Transverse colon (tissue), 4 donors: ENCODE results near the gene CHURC1. TPM values are rescaled to one million over a fixed set of nuclear protein-coding genes. Genes with fewer than 3 reads are reported as not detected.

Experiments used
- DNase-seq: peaks from one replicate; pipeline ENCODE4 v3.0.0-alpha.2; 2019
- H3K27ac ChIP-seq, 4 donors: fragments of 200-600 bp; sonication (generic); 2 replicates each; pipeline ENCODE4 v1.5.1; 2016 to 2018; ENCODE audit warnings: inconsistent platforms in 4 of 4
- H3K27me3 ChIP-seq: fragments of 200-600 bp; sonication (generic); 2 replicates; pipeline ENCODE4 v1.5.1; 2017; ENCODE audit warnings: inconsistent platforms
- H3K36me3 ChIP-seq, 4 donors: fragments of 200-600 bp; sonication (generic); 2 replicates each; pipeline ENCODE4 v1.5.1; 2017 to 2019; ENCODE audit warnings: inconsistent platforms in 4 of 4
- H3K4me1 ChIP-seq, 4 donors: fragments of 200-600 bp; sonication (generic); 2 replicates each; pipeline ENCODE4 v1.5.1; 2017 to 2020; ENCODE audit warnings: inconsistent platforms in 4 of 4
- H3K4me3 ChIP-seq, 4 donors: fragments of 200-600 bp; sonication (generic); 1 replicate in 1 of 4; 2 replicates in 3 of 4; pipeline versions ENCODE4 v1.5.1 to v1.6.1; 2017 to 2019; ENCODE audit warnings: inconsistent platforms in 4 of 4
- H3K9me3 ChIP-seq, 2 donors: fragments of 200-600 bp; sonication (generic); 2 replicates each; pipeline ENCODE4 v1.5.1; 2017 to 2019; ENCODE audit warnings: inconsistent platforms in 2 of 2
- EP300 ChIP-seq: sonication (generic); formaldehyde crosslinking; IDR thresholded peaks from one replicate; pipeline ENCODE4 v1.6.1; 2017; ENCODE audit warnings: antibody characterized with exemption, low read depth
- POLR2A ChIP-seq: fragments of 450-650 bp; IDR thresholded peaks from one replicate; pipeline ENCODE4 v1.6.1; 2016; ENCODE audit warnings: antibody characterized with exemption, mild to moderate bottlenecking, moderate library complexity
- POLR2AphosphoS5 ChIP-seq, 3 donors: sonication (generic); formaldehyde crosslinking; IDR thresholded peaks; one replicate each; pipeline ENCODE4 v1.6.1; 2016; ENCODE audit warnings: antibody characterized with exemption in 3 of 3
- WGBS, 2 donors: methylation state at CpG; one replicate each; pipeline ENCODE4 v1.1.5; 2018; ENCODE audit warnings: low coverage in 1 of 2; 5-methylcytosine and 5-hydroxymethylcytosine counted together
- in situ Hi-C, 4 donors: fragments of 200-750 bp; cut with MboI; loops; one replicate each; pipeline versions ENCODE4 v1.15.0 to v1.15.1; 2017; ENCODE audit warnings: low sequenced_read_pairs in 3 of 4, low pct_ligation_motif_present in 1 of 4, low pct_unique_long_range_greater_than_20kb in 1 of 4
- intact Hi-C: fragments of 100-400 bp; cut with DNase I; formaldehyde crosslinking; loops from one replicate; pipeline ENCODE4 v1.15.1; 2023; ENCODE audit warnings: low total_unique reads
- total RNA-seq, 4 donors: library from RNA; depleted of rRNA; stranded (reverse); fragments of >200 nt; gene quantifications; one replicate each; pipeline ENCODE4 v1.1.0, GENCODE V29; 2016
- TF ChIP-seq, protein P1 (sequence below), 5 experiments: fragments of 200-600 bp in 3 of 5; fragments of 450-650 bp in 2 of 5; sonication (generic) in 3 of 5; IDR thresholded peaks; 1 replicate in 2 of 5; 2 replicates in 3 of 5; pipeline ENCODE4 v1.5.1; 2016 to 2017; ENCODE audit warnings: antibody characterized with exemption in 5 of 5, inconsistent platforms in 3 of 5, mild to moderate bottlenecking in 2 of 5, moderate library complexity in 1 of 5

The CHURC1 gene
- total RNA-seq, 4 donors from 2014 or later, result 26.5 to 104 (median 78.6) TPM

- H3K27me3 ChIP-seq, result no peaks in the 10 kb centered on the region
- DNase-seq, result no peak
- in situ Hi-C loops (no loop called here), intact Hi-C loops (no loop called here)
- H3K9me3 ChIP-seq, result no peaks in the 10 kb centered on the region
- H3K4me3 ChIP-seq, result no peak overlapping the region
- TF ChIP-seq POLR2A, result no peak
- TF ChIP-seq EP300, result no peak
- TF ChIP-seq, protein P1, sequence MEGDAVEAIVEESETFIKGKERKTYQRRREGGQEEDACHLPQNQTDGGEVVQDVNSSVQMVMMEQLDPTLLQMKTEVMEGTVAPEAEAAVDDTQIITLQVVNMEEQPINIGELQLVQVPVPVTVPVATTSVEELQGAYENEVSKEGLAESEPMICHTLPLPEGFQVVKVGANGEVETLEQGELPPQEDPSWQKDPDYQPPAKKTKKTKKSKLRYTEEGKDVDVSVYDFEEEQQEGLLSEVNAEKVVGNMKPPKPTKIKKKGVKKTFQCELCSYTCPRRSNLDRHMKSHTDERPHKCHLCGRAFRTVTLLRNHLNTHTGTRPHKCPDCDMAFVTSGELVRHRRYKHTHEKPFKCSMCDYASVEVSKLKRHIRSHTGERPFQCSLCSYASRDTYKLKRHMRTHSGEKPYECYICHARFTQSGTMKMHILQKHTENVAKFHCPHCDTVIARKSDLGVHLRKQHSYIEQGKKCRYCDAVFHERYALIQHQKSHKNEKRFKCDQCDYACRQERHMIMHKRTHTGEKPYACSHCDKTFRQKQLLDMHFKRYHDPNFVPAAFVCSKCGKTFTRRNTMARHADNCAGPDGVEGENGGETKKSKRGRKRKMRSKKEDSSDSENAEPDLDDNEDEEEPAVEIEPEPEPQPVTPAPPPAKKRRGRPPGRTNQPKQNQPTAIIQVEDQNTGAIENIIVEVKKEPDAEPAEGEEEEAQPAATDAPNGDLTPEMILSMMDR (IDR thresholded peaks at IDR 0.05), result no peak
- TF ChIP-seq POLR2AphosphoS5 (IDR thresholded peaks at IDR 0.05), result no peak
- H3K27ac ChIP-seq, result no peak overlapping the region
- H3K36me3 ChIP-seq, result peaks cover 0 to 18% (median 8%) of the 10 kb centered on the region in 4 donors
- peaks cover 4 to 32% (median 5%) of the 10 kb centered on the region in 4 donors for H3K4me1 ChIP-seq
- whole genome bisulfite sequencing, 2 donors, result 72 to 95% methylated on average over 2 of the region's 2 CpGs
Observed at GRCh38 chr14:64920465-64920864, 6.2 kb downstream of the CHURC1 start.

GRCh38 chr14:64923015-64923414 is 8.8 kb downstream of the CHURC1 start:
- no peaks in the 10 kb centered on the region for H3K27me3 ChIP-seq
- in situ Hi-C loops (no loop called here), intact Hi-C loops (no loop called here)
- peaks cover 0 to 6% (median under 1%) of the 10 kb centered on the region in 4 donors for H3K4me1 ChIP-seq
- DNase-seq, result no peak
- no peaks in the 10 kb centered on the region for H3K9me3 ChIP-seq
- H3K4me3 ChIP-seq, result no peak overlapping the region
- TF ChIP-seq EP300 (no peak), POLR2A (no peak), POLR2AphosphoS5 (IDR thresholded peaks at IDR 0.05) (no peak)
- TF ChIP-seq, protein P1 (IDR thresholded peaks at IDR 0.05), result no peak
- 80 to 83% methylated on average over 2 to 3 of the region's 3 CpGs for WGBS, 2 donors
- H3K27ac ChIP-seq, result no peak overlapping the region
- H3K36me3 ChIP-seq, result peaks cover 0 to 28% (median 12%) of the 10 kb centered on the region in 4 donors

DNA sequence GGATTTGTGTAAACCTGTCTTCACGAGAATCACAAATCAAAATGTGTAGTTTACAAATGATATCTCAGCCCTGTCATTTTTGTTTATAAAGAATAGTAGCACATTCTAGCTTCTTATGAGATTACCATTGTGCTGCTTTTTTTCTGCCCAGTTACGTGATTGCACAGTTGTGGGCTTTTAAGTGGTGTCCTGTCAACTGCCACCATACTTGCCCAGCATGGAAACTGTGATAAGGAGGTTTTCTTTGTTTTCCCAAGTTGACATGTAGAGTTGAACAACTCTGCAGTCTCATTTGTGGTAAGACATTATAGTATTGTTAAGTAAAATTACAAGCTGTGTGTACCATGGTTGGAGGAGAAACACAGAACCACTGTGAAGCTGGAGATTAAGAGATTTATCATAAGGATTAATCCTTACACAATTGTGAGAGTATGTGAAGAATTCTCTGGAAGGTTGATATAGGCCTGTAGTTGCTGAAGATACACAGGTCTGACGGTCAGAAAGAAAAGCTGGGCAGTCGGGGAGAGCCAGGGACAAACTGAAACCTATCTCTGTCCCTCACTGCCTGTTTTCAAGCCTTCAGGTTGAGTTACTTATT is 12.2 kb downstream of the CHURC1 start:
- Histone ChIP-seq H3K9me3 (no peaks in the 10 kb centered on the region), H3K27ac (no peak overlapping the region), H3K4me1 (peaks cover 13 to 33% (median 23%) of the 10 kb centered on the region in 4 donors), H3K27me3 (no peaks in the 10 kb centered on the region), H3K36me3 (peaks cover 0 to 28% (median 12%) of the 10 kb centered on the region in 4 donors), H3K4me3 (no peak overlapping the region)
- in situ Hi-C loops, result no loop called here
- 68 to 73% methylated on average over 4 of the region's 4 CpGs for WGBS, 2 donors
- DNase-seq, result no peak
- intact Hi-C loops, result no loop called here
- TF ChIP-seq POLR2AphosphoS5 (IDR thresholded peaks at IDR 0.05) (no peak), POLR2A (no peak)
- TF ChIP-seq, protein P1 (IDR thresholded peaks at IDR 0.05), result no peak

GRCh38 chr14:64927031-64927430 is 12.8 kb downstream of the CHURC1 start:
- Histone ChIP-seq H3K9me3 (no peaks in the 10 kb centered on the region), H3K27ac (no peak overlapping the region), H3K27me3 (no peaks in the 10 kb centered on the region), H3K4me1 (peaks cover 13 to 37% (median 23%) of the 10 kb centered on the region in 4 donors), H3K36me3 (peaks cover 0 to 28% (median 12%) of the 10 kb centered on the region in 4 donors), H3K4me3 (no peak overlapping the region)
- in situ Hi-C loops, result no loop called here
- DNase-seq, result no peak
- intact Hi-C loops, result no loop called here
- TF ChIP-seq POLR2A (no peak), POLR2AphosphoS5 (IDR thresholded peaks at IDR 0.05) (no peak), EP300 (no peak)
- TF ChIP-seq, protein P1 (IDR thresholded peaks at IDR 0.05), result no peak
- WGBS, 2 donors, result 78 to 91% methylated on average over 3 of the region's 3 CpGs
